GM06990 (cell line): ENCODE measurements around the gene SCAMP2.

Source experiments
- DNase-seq: peaks from one replicate; pipeline ENCODE4 v3.0.0-alpha.2; 2011; ENCODE audit not compliant: insufficient read length; ENCODE audit errors: extremely low read depth
- H3K27me3 ChIP-seq: replicated peaks from 2 replicates; pipeline ENCODE4 v1.6.0; 2011; ENCODE audit warnings: low read length; ENCODE audit not compliant: control insufficient read depth, insufficient read depth
- H3K36me3 ChIP-seq: 2 replicates; pipeline ENCODE4 v1.5.1; 2011; ENCODE audit warnings: low read length; ENCODE audit not compliant: control insufficient read depth, insufficient read depth
- H3K4me3 ChIP-seq: replicated peaks from 2 replicates; pipeline ENCODE4 v1.5.1; 2011; ENCODE audit warnings: low read depth, mild to moderate bottlenecking, control low read depth, low read length
- TF ChIP-seq, protein P1 (sequence below): IDR thresholded peaks from 2 replicates; pipeline ENCODE4 v1.5.1; 2011; ENCODE audit warnings: low read length, control low read depth, mild to moderate bottlenecking, inconsistent platforms; ENCODE audit not compliant: insufficient read depth, poor library complexity, severe bottlenecking

SCAMP2 gene

GRCh38 chr15:74799856-74800558 lies 73.2 kb downstream of the SCAMP2 start:
- Histone ChIP-seq H3K27me3 (no peaks in the 10 kb centered on the region), H3K36me3 (peaks cover 62% of the 10 kb centered on the region), H3K4me3 (no peak overlapping the region)
- peak; percentile 86 for DNase-seq
- TF ChIP-seq, protein P1, sequence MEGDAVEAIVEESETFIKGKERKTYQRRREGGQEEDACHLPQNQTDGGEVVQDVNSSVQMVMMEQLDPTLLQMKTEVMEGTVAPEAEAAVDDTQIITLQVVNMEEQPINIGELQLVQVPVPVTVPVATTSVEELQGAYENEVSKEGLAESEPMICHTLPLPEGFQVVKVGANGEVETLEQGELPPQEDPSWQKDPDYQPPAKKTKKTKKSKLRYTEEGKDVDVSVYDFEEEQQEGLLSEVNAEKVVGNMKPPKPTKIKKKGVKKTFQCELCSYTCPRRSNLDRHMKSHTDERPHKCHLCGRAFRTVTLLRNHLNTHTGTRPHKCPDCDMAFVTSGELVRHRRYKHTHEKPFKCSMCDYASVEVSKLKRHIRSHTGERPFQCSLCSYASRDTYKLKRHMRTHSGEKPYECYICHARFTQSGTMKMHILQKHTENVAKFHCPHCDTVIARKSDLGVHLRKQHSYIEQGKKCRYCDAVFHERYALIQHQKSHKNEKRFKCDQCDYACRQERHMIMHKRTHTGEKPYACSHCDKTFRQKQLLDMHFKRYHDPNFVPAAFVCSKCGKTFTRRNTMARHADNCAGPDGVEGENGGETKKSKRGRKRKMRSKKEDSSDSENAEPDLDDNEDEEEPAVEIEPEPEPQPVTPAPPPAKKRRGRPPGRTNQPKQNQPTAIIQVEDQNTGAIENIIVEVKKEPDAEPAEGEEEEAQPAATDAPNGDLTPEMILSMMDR = peak; percentile 99

- H3K36me3 ChIP-seq = peaks cover 60% of the 10 kb centered on the region
- TF ChIP-seq, protein P1 = peak; percentile 32
- no peak for DNase-seq
- no peak overlapping the region for H3K4me3 ChIP-seq
- no peaks in the 10 kb centered on the region for H3K27me3 ChIP-seq
These were observed 73.8 kb downstream of the SCAMP2 start for GRCh38 chr15:74799255-74799855.

GRCh38 chr15:74798388-74799254 lies 74.5 kb downstream of the SCAMP2 start:
- no peak overlapping the region for H3K4me3 ChIP-seq
- H3K36me3 ChIP-seq = peaks cover 56% of the 10 kb centered on the region
- peak; percentile 69 for DNase-seq
- no peaks in the 10 kb centered on the region for H3K27me3 ChIP-seq
- TF ChIP-seq, protein P1 = peak; percentile 56

- DNase-seq = no peak
- TF ChIP-seq, protein P1 = no peak
- Histone ChIP-seq H3K4me3 (no peak overlapping the region), H3K27me3 (no peaks in the 10 kb centered on the region), H3K36me3 (peaks cover 34% of the 10 kb centered on the region)
These were observed 77.1 kb downstream of the SCAMP2 start for GRCh38 chr15:74795966-74796625.

GRCh38 chr15:74794970-74795349 lies 78.2 kb downstream of the SCAMP2 start:
- DNase-seq = no peak
- no peak overlapping the region for H3K4me3 ChIP-seq
- TF ChIP-seq, protein P1 = no peak
- H3K36me3 ChIP-seq = peaks cover 24% of the 10 kb centered on the region
- no peaks in the 10 kb centered on the region for H3K27me3 ChIP-seq
